GM08714 (cell line): Measurements from ENCODE around the gene FAM234A.
"Not testable (repeated sequence)": the region's sequence is repeated elsewhere in the genome, so short reads cannot be mapped to it uniquely, and the experiment has no call there.

Experiments used
- H3K4me3 ChIP-seq: fragments of 200-500 bp; sonication (Bioruptor generic); 2 replicates; pipeline ENCODE4 v1.5.1; 2014; ENCODE audit warnings: mild to moderate bottlenecking, low read length, inconsistent platforms
- ZNF274 ChIP-seq: IDR thresholded peaks from 2 replicates; pipeline ENCODE4 v1.6.1; 2012; ENCODE audit warnings: mild to moderate bottlenecking, low read depth, low read length

Gene FAM234A, protein sequence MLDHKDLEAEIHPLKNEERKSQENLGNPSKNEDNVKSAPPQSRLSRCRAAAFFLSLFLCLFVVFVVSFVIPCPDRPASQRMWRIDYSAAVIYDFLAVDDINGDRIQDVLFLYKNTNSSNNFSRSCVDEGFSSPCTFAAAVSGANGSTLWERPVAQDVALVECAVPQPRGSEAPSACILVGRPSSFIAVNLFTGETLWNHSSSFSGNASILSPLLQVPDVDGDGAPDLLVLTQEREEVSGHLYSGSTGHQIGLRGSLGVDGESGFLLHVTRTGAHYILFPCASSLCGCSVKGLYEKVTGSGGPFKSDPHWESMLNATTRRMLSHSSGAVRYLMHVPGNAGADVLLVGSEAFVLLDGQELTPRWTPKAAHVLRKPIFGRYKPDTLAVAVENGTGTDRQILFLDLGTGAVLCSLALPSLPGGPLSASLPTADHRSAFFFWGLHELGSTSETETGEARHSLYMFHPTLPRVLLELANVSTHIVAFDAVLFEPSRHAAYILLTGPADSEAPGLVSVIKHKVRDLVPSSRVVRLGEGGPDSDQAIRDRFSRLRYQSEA

GRCh38 chr16:234468-235305, at the start of gene FAM234A:
Gene FAM234A, plus strand, starts transcription at chr16:234821. Its CDS starts 19,593 bp downstream, at chr16:254414.
- TF ChIP-seq ZNF274 = no peak

GRCh38 chr16:185213-185612, 49.4 kb upstream of the FAM234A start:
- no peak overlapping the region for H3K4me3 ChIP-seq
- TF ChIP-seq ZNF274 = no peak

More at GRCh38 chr16:234468-235305, at the start of gene FAM234A:
- peak within 1 kb of the TSS; percentile 73 for H3K4me3 ChIP-seq

DNA sequence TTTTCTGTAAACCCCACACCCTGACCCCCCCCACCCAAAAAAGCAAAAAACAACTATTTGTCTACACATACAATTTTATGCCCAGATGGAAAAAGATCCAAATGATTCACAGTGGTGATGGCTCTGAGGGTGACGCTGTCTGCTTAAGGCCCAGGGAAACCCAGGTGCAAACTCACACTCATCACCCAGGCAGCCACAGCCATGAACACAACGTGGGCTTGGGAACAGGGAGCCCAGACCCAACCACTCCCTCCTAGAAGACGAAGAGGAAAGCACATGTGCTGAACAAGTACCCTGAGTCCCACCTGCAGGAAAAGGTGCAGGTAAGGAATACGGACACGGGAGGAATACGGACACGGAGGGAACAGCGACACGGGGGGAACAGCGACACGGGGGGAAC, 48.9 kb upstream of the FAM234A start:
- H3K4me3 ChIP-seq = no peak overlapping the region
- TF ChIP-seq ZNF274 = no peak

DNA sequence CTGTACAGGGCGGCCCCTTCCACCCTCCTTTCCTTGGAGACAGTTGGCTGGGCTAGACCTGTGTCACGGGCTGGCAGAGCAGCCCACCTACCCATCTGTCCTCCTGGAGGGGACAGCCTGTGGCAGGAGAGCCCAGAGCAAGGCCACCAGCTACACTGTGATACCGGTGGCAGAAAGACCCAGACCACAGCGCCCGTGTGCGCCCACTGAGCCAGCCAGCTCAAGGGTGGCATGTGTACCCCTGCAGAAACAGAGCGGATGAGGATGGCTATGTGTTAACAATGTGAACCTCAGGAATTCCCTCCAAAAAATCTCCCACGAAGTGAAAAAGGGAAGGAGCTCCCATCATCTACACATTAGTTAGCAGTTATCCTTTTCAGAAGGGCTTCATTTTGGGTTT, 47.3 kb upstream of the FAM234A start:
- no peak overlapping the region for H3K4me3 ChIP-seq
- TF ChIP-seq ZNF274 = no peak

DNA sequence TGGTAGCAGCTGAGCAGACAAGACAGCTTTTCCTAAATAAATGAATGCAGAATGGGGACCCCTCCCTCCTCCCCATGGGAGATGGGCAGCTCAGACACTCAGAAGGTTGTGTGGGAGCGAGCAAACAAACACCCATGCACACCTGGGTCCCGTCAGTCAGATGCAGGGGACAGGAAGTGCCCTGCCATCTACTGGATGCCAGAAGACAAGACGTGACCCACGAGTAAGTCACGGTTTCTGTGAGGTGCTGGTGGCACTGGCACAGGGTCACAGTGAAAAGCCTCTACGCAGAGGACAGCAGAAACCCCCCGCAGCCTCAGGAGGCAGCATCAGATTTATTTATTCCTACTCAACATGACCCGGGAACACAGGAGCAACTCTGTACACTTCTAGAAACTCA, 45.9 kb upstream of the FAM234A start:
- no peak overlapping the region for H3K4me3 ChIP-seq
- TF ChIP-seq ZNF274 = no peak

GRCh38 chr16:189604-190186, 44.9 kb upstream of the FAM234A start:
- no peak overlapping the region for H3K4me3 ChIP-seq
- no peak for TF ChIP-seq ZNF274

GRCh38 chr16:191831-192230, 42.8 kb upstream of the FAM234A start:
- H3K4me3 ChIP-seq = no peak overlapping the region
- TF ChIP-seq ZNF274 = no peak

DNA sequence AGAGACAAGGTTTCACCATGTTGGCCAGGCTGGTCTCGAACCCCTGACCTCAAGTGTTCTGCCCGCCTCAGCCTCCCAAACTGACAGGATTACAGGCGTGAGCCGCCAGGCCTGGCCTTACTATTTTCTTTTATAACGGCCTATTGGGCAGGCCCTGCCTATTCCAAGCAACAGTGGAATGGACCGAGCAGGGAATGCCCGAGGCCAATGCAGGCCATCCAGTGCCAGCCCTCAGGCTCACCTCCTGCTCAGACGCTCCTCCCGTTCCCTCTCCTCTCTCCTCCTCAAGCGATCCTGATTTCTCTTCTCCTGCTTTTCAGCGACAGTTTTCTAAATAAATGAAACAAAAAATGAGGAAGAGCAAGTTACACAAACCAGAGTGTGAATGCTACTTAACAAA, 41.9 kb upstream of the FAM234A start:
- no peak overlapping the region for H3K4me3 ChIP-seq
- no peak for TF ChIP-seq ZNF274

GRCh38 chr16:193441-193840, 41.2 kb upstream of the FAM234A start:
- TF ChIP-seq ZNF274 = no peak
- H3K4me3 ChIP-seq = no peak overlapping the region

DNA sequence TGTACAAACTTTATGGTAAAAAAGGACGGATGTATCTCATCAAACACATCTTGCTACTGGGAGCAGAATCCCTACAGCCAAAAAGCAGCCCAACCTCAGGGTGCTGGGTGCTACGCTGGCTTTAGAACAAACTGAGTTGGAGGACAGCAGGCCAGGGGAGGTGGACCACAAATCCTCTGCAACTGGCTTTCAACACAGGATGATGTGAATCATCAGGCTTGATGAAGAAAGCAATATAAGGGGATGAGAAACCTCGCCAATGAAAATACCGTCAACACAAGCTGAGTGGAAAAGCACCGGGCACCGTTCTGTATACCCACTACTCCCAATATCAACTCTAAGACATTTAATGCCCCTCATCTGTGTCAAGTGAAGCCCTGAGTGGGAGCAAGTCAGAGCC, 40.1 kb upstream of the FAM234A start:
- no peak overlapping the region for H3K4me3 ChIP-seq
- TF ChIP-seq ZNF274 = no peak

DNA sequence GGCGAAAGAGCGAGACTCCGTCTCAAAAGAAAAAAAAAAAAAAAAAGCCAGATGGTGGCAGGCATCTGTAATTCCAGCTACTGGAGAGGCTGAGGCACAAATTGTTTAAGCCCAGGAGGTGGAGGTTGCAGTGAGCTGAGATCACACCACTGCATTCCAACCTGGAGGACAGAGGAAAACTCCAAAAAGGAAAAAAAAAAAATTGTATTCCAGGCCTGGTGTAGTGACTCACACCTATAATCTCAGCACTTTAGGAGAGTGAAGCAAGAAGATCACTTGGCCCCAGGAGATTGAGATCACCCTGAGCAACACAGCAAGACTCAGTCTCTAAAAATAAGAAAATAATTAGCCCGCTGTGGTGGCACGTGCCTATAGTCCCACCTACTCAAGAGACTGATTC, 34.2 kb upstream of the FAM234A start:
- H3K4me3 ChIP-seq = no peak overlapping the region
- no peak for TF ChIP-seq ZNF274

GRCh38 chr16:203246-203645, 31.4 kb upstream of the FAM234A start:
- no peak overlapping the region for H3K4me3 ChIP-seq
- no peak for TF ChIP-seq ZNF274

- not testable (repeated sequence) for H3K4me3 ChIP-seq
These were observed 30.6 kb upstream of the FAM234A start for GRCh38 chr16:204046-204445.

DNA sequence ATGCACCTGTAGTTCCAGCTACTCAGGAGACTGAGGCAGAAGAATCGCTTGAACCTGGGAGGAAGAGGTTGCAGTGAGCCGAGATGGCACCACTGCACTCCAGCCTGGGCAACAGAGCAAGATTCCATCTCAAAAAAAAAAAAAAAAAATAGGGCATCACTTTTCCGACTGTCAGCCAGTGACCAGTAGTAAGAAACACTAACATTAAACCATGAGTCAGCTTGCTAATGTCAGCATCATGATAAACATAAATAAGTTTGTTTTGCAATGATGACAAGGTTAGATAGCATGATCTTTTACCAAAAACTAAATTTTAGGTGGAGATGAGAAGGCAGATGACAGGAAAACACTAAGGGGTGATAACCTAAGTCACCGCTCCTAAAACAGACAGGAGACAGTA, 25.3 kb upstream of the FAM234A start:
- not testable (repeated sequence) for H3K4me3 ChIP-seq

DNA sequence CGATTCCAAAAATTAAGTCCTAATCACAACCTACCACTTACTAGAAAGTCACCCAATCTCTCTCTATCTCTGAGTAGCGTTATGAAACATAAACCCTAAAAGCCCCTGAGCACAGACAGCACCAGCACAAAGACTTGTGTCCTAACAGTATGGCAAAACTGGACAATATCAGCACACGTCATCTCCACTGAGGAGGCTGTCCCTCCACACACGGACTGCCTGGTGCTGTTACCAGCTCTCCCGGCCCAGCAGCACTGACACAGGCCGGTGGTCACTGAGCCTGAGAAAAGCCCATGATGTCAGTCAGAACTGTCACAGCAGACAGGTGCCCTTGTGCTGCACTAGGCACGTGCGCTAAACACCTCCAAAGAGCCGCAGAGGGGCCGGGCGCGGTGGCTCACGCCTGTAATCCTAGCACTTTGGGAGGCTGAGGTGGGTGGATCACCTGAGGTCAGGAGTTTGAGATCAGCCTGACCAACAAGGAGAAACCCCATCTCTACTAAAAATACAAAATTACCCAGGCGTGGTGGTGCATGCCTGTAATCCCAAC, 22.9 kb upstream of the FAM234A start:
- not testable (repeated sequence) for H3K4me3 ChIP-seq
